Hematopoietic multipotent progenitor cell treated with erythropoietin and hydrocortisone succinate and interleukin-3 and kit ligand, for 6 days (in vitro differentiated cells): ENCODE measurements around the gene ZNF488.
A peak's percentile ranks its signal among the peaks of the same experiment; 100 is the strongest.
"Not testable (repeated sequence)": the region's sequence is repeated elsewhere in the genome, so short reads cannot be mapped to it uniquely, and the experiment has no call there.

Source experiments
- DNase-seq: peaks from one replicate; pipeline ENCODE4 v3.0.0-alpha.2; 2015

Gene ZNF488, protein sequence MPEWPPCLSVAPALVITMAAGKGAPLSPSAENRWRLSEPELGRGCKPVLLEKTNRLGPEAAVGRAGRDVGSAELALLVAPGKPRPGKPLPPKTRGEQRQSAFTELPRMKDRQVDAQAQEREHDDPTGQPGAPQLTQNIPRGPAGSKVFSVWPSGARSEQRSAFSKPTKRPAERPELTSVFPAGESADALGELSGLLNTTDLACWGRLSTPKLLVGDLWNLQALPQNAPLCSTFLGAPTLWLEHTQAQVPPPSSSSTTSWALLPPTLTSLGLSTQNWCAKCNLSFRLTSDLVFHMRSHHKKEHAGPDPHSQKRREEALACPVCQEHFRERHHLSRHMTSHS

DNA sequence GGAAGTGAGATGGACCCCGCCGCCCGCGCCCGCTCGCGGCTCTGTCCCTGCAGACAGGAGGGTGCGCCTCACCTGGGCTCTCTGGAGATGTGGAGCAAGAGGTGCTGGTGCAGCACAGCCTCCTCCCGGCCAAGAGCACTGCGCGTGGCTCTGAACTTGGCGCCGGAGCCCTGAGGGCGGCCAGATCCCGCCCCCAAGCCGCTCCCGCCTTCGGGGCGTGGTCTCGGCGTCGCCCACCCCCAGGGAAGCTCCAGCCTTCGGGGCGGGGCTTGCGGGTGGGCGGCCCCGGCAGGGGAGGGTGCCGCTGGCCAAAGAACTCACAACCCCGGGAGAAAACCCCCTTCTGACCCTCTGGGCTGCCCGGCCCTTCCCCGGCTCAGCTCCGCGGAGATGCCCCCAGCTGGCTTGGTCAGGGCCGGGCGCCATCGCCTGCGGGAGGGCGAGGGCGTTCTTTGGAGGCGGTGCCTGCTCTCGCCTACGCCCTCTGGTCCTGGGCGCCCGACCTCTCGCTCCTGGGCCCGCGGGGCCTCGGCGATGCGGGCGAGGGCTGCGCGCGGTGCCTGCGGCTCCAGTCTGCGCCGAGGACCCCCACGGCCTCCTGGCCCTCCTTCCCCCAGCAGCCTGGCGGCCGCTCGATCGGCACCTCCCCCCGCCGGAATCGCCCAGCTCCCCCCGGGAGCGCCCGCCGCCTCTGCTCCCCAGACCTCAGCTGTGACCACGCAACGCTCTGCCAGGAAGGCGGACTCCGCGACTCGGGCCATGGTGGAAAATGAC is at the start of gene ZNF488:
ZNF488 (minus strand) TSS at position 146 of the 774 bp plus-strand sequence. CDS start 15,464 bp downstream, outside the sequence.
- peak; percentile 86 for DNase-seq

DNA sequence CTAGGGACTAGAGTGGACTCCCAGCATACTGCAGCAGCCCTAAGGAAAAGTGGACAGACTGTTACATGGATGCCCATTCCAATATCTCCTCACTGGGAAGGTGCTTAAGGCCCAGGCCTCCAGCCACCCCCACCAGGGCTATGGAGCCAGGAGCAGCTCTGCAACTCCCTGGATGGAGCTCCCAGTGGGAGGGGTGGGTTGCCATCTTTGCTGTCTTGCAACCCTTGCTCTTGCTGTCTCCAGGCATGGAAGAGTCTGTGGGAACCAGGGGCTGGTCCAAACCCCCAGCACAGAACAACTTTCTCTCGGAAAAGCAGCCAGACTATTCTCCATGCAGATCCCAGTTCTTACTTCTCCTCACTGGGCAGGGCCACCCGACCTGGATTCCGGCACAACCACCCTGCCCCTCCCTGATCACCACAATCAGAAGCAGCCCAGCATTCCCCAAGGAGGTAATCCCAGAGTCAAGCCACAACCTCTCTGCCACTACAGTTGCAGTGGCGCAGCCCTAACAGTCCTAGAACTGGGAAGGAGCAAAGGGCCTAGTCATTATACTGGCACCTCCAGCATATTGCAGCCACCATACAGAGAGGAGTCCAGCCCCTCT is 41.8 kb upstream of the ZNF488 start:
- DNase-seq: no peak

DNA sequence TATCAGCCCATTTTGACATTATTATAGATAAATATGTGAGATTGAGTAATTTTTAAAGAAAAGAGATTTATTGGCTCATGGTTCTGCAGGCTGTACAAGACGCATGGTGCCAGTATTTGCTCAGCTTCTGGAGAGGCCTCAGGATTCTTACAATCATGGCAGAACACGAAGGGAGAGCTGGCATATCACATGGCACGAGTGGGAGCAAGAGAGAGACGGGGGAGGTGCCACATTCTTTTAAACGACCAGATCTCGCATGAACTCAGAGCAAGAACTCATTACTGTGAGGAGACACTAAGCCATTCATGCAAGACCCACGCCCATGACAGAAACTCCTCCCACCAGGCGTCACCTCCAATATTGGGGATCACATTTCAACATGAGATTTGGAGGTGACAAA is 40.1 kb upstream of the ZNF488 start:
- DNase-seq: no peak

DNA sequence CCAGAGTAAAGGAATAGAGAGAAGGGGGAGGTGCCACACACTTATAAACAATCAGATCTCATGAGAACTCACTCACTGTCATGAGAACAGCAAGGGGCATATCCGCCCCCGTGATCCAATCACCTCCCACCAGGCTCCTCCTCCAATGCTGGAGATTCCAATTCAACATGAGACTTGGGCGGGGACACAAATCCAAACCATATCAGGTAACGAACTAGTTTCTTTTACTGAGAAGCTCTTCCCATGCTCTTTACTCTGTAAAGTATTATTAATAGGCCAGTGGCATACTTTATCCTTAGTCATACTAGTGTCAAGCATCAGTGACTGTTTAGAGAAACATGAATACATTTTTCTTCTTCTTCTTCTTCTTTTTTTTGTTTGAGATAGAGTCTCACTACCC is 39.4 kb upstream of the ZNF488 start:
- DNase-seq: no peak

DNA sequence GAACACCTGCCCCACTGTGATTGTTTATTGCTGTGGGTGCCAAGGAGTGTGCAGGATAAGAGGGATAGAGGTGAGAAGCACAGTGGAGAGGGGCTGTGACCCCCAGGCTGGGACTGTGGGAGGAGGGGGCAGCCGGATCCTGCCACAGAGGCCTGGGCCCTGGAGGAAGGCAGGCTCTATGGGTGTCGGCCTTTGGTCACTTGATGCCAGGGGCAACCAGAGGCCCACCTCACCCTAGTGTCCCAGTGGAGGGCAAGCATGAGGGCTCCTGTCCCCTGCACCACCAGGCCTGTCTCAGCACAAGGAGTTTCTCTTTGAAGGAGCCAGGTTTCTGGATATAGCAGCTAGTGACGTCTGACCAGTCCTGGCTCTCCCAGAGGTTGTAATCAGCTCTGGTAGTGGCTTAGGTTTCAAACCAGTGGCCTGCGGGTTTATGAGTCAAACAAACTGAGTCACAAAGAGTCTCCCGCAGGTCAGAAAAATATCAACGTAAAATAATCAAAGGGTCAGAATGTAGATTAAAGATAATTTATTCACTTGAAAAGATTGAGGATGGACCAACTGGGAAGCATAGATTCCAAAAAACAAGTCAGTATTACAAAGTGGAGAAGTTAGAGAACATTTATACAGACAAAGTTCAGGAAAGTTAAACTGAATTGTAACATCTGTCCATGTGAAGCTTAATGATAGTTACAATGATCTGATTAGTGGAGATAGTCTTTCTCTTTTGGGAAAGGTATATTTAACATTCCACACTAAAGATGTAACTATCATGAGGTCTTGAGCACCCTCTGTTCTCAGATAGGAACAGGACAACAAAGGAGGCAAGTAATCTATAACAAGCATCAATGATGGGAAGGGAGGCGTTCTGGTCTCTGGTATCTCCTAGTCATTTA is 37.2 kb upstream of the ZNF488 start:
- no peak for DNase-seq

DNA sequence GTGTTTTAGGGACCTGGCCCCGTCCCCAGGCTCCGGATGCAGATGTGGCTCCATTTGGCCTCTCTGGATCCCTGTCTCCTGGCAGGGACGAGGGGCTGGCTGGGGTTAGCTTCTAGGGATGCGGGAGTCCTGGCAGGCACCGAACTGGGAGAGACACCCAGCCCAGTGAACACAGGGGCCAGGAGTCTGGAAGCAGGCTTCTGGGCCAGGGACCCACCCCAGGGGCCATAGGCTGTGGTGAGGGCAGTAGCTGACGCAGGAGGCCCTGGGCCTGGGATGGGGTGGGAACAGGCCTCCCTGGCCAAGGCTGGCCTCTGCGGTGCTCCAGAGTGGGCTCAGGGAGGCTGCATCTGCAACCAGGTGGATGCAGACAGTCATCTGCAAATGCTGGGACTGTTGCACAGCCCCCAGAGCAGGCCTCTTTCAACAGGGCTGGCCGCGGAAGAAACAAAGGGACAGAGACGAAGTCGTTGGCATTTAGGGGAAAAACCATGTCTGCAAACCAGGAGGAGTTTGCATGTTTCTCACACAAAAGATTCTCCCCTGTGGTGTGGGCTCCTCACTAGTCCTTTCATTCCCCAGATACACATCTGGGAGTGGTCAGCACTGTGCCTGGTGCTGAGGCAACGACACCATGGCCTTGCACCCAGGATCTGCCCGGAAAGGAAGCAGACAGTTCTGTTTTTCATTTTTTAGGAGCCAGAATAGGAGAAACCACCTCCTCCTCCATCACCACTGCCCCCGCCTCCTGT is 36.4 kb upstream of the ZNF488 start:
- no peak for DNase-seq

DNA sequence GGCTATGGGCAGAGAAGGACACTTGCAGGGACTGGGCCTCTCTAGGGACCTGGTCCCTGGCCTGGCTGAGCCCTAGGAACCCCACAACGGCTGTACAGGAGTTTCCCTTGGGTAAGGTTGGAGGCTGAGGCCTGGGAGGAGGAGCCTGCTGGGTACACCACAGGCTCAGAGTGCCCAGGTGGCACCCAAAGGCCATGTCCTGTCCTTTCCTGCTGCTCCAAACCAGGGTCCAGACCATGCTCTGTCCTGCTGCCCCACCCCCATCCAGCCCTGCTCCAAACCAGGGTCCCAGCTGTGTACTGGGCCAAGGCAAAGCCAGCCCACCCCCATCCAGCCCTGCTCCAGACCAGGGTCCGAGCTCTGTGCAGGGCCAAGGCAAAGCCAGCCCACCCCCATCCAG is 35.3 kb upstream of the ZNF488 start:
- no peak for DNase-seq

DNA sequence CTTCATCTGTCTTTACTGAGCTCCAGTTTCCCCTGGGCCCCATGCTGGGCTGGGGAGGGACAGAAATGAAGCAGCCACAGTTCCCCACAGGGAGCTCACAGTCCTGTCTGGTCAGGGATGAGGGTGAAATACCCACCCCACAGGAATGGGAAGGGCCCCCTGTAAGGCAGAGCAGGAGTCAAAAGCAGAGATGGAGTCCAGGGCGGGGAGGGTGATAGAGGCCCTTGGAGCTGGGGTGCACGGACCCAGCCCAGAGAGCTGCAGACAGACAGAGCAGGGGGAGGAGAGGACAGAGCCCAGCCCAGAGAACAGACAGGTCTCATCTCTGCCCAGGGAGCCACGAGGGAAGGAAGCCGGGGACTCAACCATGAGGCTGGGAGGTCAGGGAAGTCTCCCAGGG is 34.9 kb upstream of the ZNF488 start:
- no peak for DNase-seq

DNA sequence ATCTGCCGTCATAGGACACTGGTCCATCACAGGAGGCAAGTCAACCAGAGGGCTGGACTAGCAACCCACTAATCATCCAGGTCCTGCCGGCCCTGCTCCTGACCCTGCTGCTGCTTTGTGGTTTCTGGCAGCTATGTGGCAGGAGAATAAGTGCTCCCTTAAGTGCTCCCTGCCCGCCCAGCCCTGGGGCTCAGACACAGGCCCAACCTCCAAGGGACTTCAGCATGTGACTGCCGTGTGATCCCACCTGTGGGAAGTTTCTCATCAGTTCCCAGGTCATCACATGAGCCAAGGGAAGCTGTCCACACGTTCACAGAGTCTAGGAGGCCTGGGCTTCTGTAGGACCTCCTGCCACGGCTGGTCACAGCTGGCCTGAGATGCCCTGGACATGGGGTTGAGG is 34.2 kb upstream of the ZNF488 start:
- no peak for DNase-seq

DNA sequence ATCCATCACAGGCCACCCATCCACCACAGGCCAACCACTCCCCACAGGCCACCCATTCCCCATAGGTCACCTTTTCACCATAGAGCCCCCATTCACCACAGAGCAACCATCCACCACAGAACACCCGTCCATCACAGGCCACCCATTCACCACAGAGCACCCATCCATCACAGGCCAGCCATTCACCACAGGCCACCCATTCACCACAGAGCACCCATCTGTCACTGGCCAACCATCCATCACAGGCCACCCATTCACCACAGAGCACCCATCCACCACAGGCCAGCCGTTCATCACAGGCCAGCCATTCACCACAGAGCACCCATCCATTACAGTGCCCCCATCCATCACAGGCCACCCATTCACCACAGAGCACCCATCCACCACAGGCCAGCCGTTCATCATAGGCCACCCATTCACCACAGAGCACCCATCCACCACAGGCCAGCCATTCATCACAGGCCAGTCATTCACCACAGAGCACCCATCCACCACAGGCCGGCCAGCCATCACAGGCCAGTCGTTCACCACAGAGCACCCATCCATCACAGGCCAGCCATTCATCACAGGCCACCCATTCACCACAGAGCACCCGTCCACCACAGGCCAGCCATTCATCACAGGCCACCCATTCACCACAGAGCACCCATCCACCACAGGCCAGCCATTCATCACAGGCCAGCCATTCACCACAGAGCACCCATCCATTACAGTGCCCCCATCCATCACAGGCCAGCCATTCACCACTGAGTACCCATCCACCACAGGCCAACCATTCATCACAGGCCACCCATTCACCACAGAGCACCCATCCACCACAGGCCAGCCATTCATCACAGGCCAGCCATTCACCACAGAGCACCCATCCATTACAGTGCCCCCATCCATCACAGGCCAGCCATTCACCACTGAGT is 32.5 kb upstream of the ZNF488 start:
- DNase-seq: not testable (repeated sequence)

DNA sequence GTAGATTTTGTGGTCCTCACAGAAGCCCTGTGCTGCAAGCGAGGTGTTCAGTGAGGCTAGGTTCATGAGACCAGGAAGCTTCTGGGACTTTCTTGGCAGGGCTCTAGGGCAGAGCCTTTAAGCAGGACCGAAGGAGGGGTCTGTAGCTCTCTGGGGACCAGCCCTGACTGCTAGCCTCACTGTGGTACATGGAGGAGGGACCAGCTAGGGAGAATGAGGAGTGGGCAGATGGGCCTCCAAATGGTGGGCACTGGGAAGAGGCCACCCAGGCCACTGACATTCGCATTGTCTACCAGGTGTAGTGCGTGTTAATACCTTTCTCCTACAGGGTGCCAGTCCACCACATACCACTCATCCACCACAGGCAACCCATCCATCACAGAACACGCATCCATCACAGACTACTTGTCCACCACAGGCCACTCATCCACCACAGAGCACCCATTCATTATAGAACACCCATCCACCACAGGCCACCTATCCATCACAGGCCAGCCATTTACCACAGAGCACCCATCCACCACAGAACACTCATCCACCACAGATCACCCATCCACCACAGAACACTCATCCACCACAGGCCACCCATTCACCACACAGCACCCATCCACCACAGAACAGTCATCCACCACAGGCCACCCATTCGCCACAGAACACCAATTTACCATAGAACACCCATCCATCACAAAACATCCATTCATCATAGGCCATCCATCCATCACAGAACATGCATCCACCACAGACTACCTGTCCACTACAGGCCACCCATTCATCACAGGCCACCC is 31.6 kb upstream of the ZNF488 start:
- no peak for DNase-seq

DNA sequence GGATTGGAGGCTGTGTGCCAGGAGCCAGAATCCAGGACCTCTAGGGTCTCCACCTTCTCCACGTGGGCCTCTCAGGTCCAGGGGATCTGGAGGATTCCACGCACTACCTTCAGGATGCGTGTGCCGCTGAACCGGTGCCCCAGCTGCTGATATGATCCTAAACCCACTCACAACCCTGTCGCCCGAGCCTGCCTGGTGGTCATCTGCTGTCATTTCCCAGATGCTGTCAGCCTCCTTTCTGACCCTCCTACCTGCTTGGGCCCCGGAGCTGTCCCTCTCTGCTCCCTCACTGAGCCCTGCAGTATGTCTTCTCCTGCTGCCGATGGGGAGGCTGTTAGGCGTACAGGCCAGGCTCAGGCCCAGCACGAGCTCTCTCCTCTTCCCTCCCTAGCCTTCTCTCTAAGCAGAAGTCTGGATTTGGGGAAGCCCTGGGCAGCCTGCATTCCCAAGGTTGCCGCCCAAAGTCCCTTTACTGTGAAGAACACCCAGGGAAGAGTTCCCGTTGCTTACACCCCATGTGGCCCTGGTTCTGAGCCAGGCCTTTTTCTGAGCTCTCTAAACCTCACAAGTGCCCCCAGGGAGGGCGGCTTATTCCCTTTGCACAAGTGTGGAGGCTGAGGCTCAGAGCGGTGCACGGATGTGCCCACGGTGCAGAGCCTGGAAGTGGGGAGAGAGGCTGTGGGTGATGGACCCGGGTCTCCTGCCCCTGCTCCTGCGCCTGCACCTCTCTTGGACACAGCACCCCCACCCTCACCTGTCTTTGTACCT is 30.8 kb upstream of the ZNF488 start:
- no peak for DNase-seq

DNA sequence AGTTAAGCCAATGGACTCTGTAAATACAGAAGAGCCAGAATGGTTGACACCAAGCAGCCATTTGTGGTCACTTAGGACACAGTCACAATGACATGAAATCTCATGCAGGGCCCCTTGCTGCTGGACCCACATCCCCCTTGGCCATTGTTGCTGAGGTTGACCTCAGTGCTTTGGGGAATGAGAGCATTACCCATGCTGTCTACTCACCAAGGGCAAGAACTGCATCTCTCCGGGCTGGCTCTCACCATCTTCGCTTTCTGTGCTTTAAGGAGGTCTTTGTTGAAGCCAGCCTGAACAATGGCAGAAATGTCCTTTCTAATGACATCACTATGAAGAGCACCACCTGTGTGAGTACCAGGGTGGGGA is 30.1 kb upstream of the ZNF488 start:
- DNase-seq: no peak

DNA sequence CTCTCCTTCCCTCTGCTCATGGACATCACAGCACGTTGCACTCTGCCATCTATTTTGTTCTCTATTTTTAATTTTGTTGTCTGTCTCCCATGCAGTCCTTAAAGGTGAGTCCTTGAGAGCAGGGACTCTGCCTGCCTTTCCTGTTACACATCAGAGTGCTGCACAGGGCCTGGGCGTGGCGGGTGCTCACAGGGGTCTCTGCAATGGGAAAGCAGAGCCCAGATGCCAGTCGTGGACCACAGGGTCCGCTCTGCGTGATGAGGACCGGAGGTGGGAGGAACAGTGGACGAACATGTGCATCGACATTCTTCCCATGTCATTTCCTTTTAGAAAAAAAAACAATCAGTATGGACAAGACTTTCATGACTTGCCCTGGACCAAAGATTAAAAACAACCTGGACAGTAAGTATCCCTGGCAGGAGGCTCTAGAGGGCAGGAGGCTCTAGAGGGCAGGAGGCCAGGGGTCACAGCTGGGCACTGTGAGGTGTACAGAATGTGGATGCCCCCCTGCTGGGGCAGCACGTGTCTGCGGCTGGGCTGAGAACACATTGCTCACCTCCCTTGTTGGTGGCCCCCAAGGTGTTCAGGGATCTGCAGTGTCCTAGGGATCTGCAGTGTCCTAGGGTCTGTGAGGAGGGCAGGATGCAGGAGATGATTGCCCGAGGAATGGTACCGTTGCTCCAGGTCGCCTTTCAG is 29.6 kb upstream of the ZNF488 start:
- no peak for DNase-seq

DNA sequence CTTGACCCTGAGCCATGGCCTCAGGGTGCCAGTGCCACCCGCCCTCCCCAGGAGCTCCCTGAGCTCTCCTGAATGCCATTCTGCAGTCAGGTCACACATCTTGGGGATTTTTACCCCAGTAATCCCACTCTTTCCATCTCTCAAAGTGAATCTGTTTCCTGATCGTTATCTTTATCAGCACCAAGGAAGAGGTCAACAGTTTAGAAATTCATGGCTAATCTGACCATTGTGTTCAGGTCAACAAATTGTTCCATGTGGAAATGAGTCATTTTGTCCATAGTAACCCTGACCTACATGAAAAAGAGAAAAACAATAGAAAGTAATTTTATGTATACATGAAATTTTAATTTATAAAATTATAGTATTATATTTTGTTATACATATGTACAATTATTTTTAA is 28.8 kb upstream of the ZNF488 start:
- DNase-seq: no peak

DNA sequence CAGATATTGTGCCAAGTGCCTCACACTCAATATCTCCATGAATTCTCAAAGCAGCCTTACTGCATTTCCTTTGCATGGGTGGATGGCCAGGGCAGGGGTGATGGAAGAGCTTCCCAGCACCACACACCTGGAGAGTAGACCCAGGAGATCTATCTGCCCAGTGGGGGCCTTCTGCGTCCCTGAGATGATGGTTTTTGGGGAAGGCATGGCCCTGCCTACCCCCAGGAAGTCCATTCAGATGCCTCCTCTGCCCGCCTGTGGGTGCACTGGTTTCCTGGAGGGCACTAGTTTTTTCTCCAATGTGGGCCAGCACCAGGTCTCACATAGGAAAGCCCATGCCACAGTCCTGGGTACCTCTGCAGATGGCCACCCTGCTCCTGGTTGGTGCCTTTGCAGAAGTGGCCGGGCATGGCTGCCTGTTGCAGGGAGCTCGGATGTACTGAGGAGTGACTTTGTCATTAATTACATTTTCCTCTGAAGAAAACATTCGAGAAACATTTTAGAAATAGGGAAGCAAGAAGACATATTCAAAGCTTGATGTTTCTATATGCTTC is 28.2 kb upstream of the ZNF488 start:
- no peak for DNase-seq

DNA sequence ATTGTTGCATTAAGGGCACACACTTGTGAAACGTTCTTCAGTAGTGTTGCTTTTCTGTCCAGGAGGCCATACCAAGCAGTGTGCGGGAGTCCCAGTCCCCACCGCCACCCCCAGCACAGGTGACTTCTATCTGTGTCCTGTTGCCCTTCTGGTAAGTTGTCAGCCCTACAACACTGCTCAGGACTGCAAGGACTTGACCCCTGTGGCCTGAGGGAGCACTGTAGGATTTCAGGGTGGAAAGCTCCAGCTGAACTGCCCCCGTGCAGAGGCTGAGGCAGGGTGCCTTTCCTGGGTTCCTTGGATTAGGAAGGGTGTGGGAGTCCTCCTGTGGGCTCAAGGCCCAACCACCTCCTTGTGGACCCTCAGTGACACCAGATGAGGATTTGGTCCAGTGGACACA is 26.8 kb upstream of the ZNF488 start:
- no peak for DNase-seq

DNA sequence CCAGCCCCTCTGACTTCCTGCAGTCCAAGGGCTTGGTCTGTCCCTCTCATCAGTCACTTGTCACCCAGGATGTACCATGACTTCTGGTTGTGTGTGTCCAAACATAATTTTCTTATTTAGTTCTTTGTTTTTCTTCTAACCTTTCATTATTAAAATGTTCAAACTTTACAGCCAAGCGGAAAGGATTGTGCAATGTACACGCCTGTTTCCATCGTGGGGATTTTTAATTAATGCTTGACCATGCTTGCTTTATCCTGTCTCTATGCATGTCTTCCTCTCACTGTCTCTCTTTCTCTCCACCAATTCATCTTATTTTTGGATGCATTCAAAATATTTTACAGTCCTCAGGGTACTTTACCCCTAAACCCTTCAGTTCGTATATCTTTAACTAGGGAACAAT is 26.2 kb upstream of the ZNF488 start:
- DNase-seq: no peak

DNA sequence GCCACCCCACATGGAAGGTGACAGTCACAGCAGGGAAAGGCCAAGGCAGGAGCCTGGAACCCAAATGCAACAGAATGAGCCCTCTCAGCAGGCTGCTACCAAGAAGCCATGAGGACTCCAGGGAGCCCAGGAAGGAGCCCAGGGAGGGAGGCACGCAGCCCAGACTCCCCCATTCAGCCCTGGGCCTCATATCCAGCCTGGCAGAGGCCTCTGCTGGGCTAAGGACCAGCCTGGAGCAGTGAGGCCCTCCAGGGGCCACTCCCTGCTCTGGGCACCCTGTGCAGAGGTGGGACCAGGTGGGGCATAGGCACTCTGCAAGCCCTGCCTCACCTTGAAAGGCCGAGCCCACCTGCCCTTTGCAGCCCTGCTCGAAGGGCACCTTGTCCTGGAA is 25.8 kb upstream of the ZNF488 start:
- DNase-seq: no peak
